Adipocyte (in vitro differentiated cells): ENCODE data around the gene NTN1.
"Not testable (repeated sequence)": the region's sequence is repeated elsewhere in the genome, so short reads cannot be mapped to it uniquely, and the experiment has no call there.

Source experiments
- DNase-seq: peaks from one replicate; pipeline ENCODE4 v3.0.0-alpha.2; 2015; ENCODE audit warnings: low read depth
- H3K27me3 ChIP-seq: replicated peaks from 2 replicates; pipeline ENCODE4 v1.7.0; 2013; ENCODE audit warnings: mild to moderate bottlenecking, low read length, moderate library complexity; ENCODE audit not compliant: control insufficient read depth, insufficient read depth
- H3K36me3 ChIP-seq: 2 replicates; pipeline ENCODE4 v1.7.0; 2013; ENCODE audit warnings: low read length, mild to moderate bottlenecking, moderate library complexity; ENCODE audit not compliant: control insufficient read depth, insufficient read depth, severe bottlenecking
- H3K4me1 ChIP-seq: 2 replicates; pipeline ENCODE4 v1.7.0; 2013; ENCODE audit warnings: mild to moderate bottlenecking, low read length, moderate library complexity; ENCODE audit not compliant: control insufficient read depth, insufficient read depth
- H3K4me3 ChIP-seq: 2 replicates; pipeline ENCODE4 v1.7.0; 2013; ENCODE audit warnings: mild to moderate bottlenecking, low read length, moderate library complexity
- H3K9ac ChIP-seq: 2 replicates; pipeline ENCODE4 v1.7.0; 2013; ENCODE audit warnings: mild to moderate bottlenecking, low read length, moderate library complexity
- H3K9me3 ChIP-seq: 2 replicates; pipeline ENCODE4 v1.7.0; 2013; ENCODE audit warnings: mild to moderate bottlenecking, low read length, moderate library complexity; ENCODE audit not compliant: control insufficient read depth

The NTN1 gene

DNA sequence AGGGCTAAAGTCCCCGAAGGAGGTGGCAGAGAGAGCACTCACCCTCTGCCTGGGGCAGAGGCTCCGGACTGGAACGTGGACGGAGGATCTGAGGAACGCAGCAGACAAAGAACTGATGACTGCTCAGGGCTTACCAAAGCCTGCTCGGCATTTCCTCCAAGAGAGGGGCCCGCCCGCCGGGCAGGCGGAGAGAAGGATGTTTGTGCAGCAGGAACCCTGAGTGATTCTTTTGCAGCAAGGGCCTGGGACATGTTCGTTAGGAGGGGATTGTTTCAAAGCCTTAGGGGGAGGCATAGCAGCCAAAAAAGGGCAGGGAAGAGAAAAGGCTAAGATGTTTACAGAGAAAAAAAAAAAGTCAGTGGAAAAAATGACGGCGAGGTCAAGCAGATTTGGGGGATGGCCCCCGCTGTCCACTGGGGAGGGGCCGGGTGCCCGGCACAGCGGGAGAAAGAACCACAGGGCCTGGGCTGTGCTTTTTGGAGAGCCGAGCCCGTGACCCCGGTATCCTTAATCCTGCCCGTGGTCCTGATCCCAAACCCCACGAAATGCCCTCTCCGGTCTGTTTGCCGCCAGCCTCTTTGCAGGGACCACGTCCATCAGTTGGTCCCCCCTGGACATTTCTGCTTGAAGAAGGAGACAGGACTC lies 129.3 kb downstream of the NTN1 start:
- Histone ChIP-seq H3K4me1 (no peaks in the 10 kb centered on the region), H3K9ac (no peak overlapping the region), H3K4me3 (no peak overlapping the region), H3K36me3 (no peaks in the 10 kb centered on the region), H3K27me3 (peaks cover 25% of the 10 kb centered on the region), H3K9me3 (no peaks in the 10 kb centered on the region)
- peak; percentile 54 for DNase-seq

DNA sequence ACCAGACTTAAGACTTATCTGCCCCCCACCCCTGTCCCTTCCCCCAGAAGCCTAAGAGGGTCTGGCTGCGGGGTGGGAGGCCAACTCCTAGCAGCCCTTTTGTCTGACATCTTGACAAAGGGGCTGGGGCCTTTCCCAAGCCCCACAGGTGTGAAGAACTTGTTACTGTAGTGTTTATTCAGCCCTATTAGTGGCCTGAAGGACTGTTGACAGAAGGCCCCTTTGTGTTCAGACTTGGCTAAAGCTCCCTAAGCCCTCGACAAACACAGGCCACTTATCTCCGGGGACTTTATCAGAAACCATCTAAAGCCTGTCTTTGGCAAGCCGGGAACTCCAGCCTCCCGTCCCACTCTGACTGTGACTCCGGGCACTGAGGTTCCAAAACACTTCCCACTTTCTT lies 129.8 kb downstream of the NTN1 start:
- no peak for DNase-seq
- Histone ChIP-seq H3K9ac (no peak overlapping the region), H3K9me3 (no peaks in the 10 kb centered on the region), H3K4me1 (no peaks in the 10 kb centered on the region), H3K27me3 (peaks cover 23% of the 10 kb centered on the region), H3K4me3 (no peak overlapping the region), H3K36me3 (no peaks in the 10 kb centered on the region)

DNA sequence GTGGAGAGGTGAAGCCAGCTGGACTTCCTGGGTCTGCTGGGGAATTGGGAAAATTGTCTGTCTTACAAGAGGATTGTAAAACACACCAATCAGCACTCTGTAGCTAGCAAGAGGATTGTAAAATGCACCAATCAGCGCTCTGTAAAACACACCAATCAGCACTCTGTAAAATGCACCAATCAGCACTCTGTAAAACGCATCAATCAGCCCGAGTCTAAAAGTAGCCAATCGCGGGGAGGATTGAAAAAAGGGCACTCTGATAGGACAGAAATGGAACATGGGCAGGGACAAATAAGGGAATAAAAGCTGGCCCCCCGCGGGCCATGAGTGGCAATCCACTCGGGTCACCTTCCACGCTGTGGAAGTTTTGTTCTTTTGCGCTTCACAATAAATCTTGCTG lies 130.4 kb downstream of the NTN1 start:
- peaks cover 20% of the 10 kb centered on the region for H3K27me3 ChIP-seq
- not testable (repeated sequence) for H3K36me3 ChIP-seq, H3K4me3 ChIP-seq, H3K9ac ChIP-seq, H3K9me3 ChIP-seq, DNase-seq, H3K4me1 ChIP-seq

DNA sequence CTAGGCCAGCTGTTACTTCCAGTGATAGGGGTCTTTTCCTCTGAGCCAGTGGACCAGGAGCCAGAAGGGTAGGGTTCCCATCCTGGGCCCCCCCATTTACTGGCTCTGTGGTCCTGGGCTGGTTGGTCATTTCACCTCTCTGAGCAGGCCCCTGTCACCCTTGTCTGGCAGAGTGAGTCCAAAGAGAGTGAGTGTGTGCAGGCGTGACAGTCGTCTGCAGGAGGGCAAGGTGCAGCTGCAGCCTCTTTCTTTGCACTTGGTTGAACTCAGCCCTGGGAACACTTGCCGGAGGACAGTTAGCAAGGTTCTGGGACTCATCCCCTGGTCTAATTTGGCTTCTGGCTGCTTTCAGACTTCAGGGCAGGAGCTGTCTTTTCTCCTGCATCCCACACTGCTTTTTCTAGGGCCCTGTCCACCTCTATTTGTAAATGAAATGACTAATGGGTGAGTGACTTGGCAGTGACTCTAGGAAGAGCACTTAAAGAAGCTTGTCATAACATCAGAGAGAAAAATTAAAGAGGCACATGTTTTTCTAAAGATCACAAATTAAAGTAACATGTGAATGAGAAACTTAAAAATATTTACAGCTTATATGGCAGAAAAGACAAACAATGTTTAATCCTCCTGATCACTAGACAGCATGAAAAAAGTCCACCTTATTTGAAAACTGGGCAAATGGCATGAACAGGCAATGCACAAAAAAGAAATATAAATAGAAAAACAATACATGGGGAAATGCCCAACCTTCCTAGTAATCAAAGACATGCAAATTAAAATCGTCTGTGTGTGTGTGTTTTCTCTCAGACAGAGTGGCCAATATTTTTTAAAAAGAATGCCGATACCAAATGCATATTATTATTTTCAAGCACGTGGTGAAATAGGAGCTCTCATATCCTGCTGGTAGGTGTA lies 137.5 kb downstream of the NTN1 start:
- Histone ChIP-seq H3K4me1 (peaks cover 8% of the 10 kb centered on the region), H3K27me3 (peaks cover 4% of the 10 kb centered on the region), H3K9me3 (no peaks in the 10 kb centered on the region), H3K36me3 (no peaks in the 10 kb centered on the region), H3K4me3 (no peak overlapping the region), H3K9ac (no peak overlapping the region)
- DNase-seq = no peak

GRCh38 chr17:9162275-9162985 lies 141.1 kb downstream of the NTN1 start:
- Histone ChIP-seq H3K4me1 (peaks cover 9% of the 10 kb centered on the region), H3K27me3 (no peaks in the 10 kb centered on the region), H3K4me3 (no peak overlapping the region), H3K36me3 (no peaks in the 10 kb centered on the region), H3K9me3 (no peaks in the 10 kb centered on the region), H3K9ac (no peak overlapping the region)
- DNase-seq = no peak

DNA sequence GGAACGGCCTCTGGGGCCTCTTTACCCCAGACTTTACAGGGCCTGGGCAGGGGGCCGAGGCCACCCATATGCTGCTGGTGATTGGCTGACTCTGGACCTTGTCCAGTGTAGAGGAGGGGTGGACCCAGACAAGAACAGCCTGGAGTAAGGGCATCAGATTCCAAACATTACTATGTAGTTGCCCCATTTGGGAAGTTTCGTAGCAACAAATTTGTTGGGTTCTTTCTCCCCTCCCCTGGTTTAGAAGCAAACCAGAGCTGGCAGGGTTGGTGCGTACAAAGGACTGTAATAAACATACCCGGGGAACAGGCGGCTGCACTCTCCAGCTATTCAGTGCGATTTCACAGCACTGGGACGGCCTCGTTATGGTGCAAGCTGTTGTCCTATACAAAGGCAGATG lies 145.5 kb downstream of the NTN1 start:
- Histone ChIP-seq H3K4me1 (peaks cover 9% of the 10 kb centered on the region), H3K27me3 (peaks cover 8% of the 10 kb centered on the region), H3K4me3 (no peak overlapping the region), H3K36me3 (no peaks in the 10 kb centered on the region), H3K9me3 (no peaks in the 10 kb centered on the region), H3K9ac (no peak overlapping the region)
- DNase-seq = no peak

GRCh38 chr17:9167379-9167778 lies 146.1 kb downstream of the NTN1 start:
- DNase-seq = no peak
- H3K9ac ChIP-seq = no peak overlapping the region
- H3K9me3 ChIP-seq = no peaks in the 10 kb centered on the region
- H3K4me1 ChIP-seq = peaks cover 9% of the 10 kb centered on the region
- H3K27me3 ChIP-seq = peaks cover 8% of the 10 kb centered on the region
- H3K4me3 ChIP-seq = no peak overlapping the region
- H3K36me3 ChIP-seq = no peaks in the 10 kb centered on the region

DNA sequence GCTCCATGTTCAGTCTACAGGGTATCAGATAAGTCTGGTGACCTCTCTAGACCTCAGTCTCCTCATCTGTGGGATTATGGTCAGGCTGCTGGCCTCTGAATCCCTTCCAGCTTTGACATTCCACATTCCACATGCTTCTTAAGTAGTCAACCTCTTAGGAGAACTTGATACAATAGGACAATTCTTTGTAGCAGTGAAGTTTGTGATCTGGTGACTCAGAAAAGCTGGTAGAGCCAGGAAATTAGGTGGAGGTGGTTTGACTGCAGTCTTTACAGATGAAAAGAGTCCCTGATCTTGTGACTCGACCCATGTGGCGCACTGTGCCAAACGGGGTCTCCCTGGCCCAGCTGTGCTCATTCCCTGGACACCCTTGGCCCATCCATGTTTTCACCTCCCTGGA lies 147.8 kb downstream of the NTN1 start:
- no peak for DNase-seq
- H3K9me3 ChIP-seq = peaks cover 2% of the 10 kb centered on the region
- no peak overlapping the region for H3K4me3 ChIP-seq
- no peaks in the 10 kb centered on the region for H3K4me1 ChIP-seq
- H3K36me3 ChIP-seq = no peaks in the 10 kb centered on the region
- peaks cover 8% of the 10 kb centered on the region for H3K27me3 ChIP-seq
- no peak overlapping the region for H3K9ac ChIP-seq

GRCh38 chr17:9170336-9170735 lies 149.0 kb downstream of the NTN1 start:
- peaks cover 8% of the 10 kb centered on the region for H3K9me3 ChIP-seq
- H3K36me3 ChIP-seq = no peaks in the 10 kb centered on the region
- no peak overlapping the region for H3K9ac ChIP-seq
- no peaks in the 10 kb centered on the region for H3K4me1 ChIP-seq
- peaks cover 8% of the 10 kb centered on the region for H3K27me3 ChIP-seq
- DNase-seq = no peak
- H3K4me3 ChIP-seq = no peak overlapping the region

DNA sequence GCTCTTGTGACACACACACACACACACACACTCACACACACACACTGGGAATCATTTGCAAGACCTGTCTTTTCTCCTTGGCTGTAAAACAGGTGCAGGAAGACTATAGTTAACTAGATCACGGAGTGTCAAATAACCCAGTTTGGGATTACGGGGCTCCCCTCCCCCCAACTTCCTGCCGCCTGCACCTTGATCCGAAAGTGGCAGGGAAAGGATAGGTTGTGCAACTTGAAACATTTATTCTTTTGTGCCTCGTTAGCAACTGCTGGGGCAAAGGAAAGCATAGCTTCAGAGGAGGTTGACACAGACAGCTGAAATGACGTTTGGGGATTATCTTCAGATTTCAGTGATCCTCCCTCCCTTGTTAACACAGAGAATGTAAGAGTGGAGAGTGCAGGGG lies 149.5 kb downstream of the NTN1 start:
- Histone ChIP-seq H3K4me3 (no peak overlapping the region), H3K4me1 (no peaks in the 10 kb centered on the region), H3K36me3 (no peaks in the 10 kb centered on the region), H3K9me3 (peaks cover 8% of the 10 kb centered on the region), H3K27me3 (peaks cover 8% of the 10 kb centered on the region), H3K9ac (no peak overlapping the region)
- no peak for DNase-seq

- peaks cover 8% of the 10 kb centered on the region for H3K9me3 ChIP-seq
Observed at GRCh38 chr17:9173386-9173983, 152.2 kb downstream of the NTN1 start.

More at GRCh38 chr17:9173386-9173983, 152.2 kb downstream of the NTN1 start:
- H3K36me3 ChIP-seq = no peaks in the 10 kb centered on the region
- H3K4me1 ChIP-seq = no peaks in the 10 kb centered on the region
- H3K4me3 ChIP-seq = no peak overlapping the region
- no peak overlapping the region for H3K9ac ChIP-seq
- H3K27me3 ChIP-seq = peaks cover 18% of the 10 kb centered on the region
- no peak for DNase-seq
